Ramos (cell line): ENCODE results near the gene LTBP1.

Experiments used
- in situ Hi-C: fragments of 300-500 bp; cut with MboI; formaldehyde crosslinking; loops from one replicate; pipeline ENCODE4 v1.14.3; 2022; ENCODE audit warnings: low sequenced_read_pairs; ENCODE audit not compliant: unreplicated experiment

LTBP1 gene

DNA sequence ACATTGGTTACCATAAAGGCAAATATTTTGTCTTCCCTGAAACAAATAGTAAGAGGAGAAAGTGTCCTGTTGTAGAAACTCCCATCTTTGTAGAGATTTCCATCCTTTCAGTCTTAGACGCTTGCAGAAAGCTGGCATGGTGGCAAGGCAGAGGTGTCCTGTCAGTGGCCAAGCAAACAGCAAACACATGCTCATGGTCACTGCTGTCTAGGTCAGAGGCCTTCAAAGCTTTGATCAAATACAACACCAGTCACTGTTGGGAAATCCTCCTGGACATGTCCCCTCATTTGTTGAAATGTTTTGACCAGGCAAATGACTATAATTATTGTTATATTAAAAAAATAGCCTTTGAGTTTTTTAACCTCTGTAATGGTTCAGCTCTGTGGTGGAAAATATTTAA lies 55.1 kb downstream of the LTBP1 start:
- in situ Hi-C loops, result no loop called here

GRCh38 chr2:33002863-33003262 lies 56.1 kb downstream of the LTBP1 start:
- in situ Hi-C loops, result no loop called here

- in situ Hi-C loops, result no loop called here
These were observed 58.3 kb downstream of the LTBP1 start for GRCh38 chr2:33005057-33005456.

DNA sequence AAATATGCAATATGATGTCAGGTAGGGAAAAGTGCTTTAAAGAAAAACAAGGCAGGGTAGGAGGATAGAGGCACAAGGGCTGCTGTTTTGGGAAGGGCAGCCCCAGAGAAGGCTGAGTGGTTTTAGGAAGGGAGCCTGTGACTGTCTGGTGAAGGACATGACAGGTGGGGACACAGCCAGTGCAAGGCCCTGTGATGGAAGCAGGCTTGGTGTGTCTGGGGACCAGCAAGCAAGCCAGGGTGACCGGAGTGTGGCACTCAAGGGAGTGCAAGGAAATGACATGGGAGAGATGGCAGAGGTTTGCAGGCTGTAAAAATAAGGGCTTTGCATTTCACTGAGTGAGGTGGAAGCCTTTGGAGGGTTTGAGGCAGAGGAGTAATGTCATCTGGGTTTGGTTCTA lies 62.0 kb downstream of the LTBP1 start:
- in situ Hi-C loops, result no loop called here

- in situ Hi-C loops, result no loop called here
These were observed 62.5 kb downstream of the LTBP1 start for GRCh38 chr2:33009249-33009648.

- in situ Hi-C loops, result no loop called here
These were observed 64.6 kb downstream of the LTBP1 start for GRCh38 chr2:33011373-33011772.

- in situ Hi-C loops, result no loop called here
These were observed 65.2 kb downstream of the LTBP1 start for GRCh38 chr2:33011941-33012340.

- in situ Hi-C loops, result no loop called here
These were observed 66.9 kb downstream of the LTBP1 start for GRCh38 chr2:33013684-33014110.

DNA sequence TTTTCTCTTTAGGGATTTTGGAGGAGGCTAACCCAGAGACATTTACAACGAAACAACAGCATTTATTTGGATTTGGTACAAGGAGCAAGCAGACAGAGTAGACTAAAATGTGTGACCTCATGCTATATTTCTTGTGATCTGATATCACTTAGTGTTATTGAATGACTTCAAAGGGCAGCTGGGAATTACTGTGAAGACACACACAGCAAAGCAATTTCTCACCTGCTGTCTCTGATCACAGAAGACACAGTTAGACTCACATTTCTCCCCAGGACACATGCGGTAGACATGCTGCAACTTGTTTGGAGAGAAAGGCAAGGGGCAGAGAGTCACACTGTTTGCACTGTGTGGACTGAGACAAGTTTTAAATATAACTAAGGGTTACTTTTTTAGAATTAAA lies 67.5 kb downstream of the LTBP1 start:
- in situ Hi-C loops, result no loop called here

DNA sequence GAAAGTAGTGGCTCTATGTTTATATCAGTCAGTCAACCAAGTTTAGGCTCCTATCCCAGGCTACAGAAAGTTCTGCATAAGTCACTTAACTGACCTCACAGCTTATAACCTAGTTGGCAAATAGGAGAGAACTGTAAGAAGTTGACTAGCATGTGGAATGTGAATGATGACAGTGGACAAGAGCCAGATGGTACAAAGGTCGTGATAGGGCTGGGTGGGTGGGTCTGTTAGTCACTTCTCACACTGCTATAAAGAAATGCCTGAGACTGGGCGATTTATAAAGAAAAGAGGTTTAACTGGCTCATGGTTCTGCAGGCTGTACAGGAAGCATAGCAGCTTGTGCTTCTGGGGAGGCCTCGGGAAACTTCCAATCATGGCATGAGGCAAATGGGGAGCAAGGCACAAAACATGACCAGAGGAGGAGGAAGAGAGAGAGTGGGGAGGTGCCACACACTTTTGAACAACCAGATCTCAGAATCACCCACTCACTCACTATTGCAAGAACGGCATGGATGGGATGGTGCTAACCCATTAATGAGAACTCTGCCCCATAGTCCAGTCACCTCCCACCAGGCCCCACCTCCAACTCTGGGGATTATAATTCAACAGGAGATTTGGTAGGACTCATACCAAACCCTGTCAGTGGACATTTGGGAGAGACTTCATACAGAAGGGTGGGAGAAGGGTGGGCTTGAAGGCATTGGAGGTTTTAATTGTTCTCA lies 68.8 kb downstream of the LTBP1 start:
- in situ Hi-C loops, result no loop called here

- in situ Hi-C loops, result no loop called here
These were observed 71.5 kb downstream of the LTBP1 start for GRCh38 chr2:33018271-33018670.

- in situ Hi-C loops, result no loop called here
These were observed 73.0 kb downstream of the LTBP1 start for GRCh38 chr2:33019796-33020195.

DNA sequence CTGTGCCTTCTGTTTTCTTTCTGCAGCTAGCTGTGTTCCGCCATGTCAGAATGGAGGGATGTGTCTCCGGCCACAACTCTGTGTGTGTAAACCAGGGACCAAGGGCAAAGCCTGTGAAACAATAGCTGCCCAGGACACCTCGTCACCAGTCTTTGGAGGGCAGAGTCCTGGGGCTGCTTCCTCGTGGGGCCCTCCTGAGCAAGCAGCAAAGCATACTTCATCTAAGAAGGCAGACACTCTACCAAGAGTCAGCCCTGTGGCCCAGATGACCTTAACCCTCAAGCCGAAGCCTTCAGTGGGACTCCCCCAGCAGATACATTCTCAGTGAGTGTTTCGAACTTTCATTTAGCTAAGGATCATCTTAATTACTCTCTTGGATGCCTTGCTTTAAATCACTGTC lies 74.1 kb downstream of the LTBP1 start:
- in situ Hi-C loops, result no loop called here

GRCh38 chr2:33021542-33022227 lies 74.9 kb downstream of the LTBP1 start:
- in situ Hi-C loops, result no loop called here

DNA sequence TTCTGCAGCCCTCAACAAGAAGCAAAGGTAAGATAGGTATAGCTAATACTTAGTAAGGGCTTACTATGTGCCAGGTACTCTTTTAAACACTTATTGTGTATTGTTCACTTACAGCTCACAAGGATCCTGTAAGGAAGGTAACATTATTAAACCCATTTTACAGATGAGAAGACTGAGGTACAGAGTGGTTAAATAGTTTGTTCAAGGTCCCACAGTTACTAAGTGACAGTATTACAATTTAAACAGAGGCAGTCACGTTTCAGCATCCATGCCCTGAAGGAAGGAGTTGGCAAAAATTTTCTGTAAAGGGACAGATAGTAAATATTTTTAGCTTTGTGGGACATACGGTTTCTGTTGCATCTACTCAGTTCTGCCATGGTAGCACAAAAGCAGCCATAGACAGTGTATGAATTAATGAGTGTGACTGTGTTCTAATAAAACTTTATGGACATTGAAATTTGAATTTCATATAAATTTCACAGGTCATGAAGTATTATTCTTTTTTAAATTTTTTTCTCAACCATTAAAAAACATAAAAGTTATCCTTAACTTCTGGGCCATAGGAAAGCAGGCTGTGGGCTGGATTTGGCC lies 75.7 kb downstream of the LTBP1 start:
- in situ Hi-C loops, result no loop called here

DNA sequence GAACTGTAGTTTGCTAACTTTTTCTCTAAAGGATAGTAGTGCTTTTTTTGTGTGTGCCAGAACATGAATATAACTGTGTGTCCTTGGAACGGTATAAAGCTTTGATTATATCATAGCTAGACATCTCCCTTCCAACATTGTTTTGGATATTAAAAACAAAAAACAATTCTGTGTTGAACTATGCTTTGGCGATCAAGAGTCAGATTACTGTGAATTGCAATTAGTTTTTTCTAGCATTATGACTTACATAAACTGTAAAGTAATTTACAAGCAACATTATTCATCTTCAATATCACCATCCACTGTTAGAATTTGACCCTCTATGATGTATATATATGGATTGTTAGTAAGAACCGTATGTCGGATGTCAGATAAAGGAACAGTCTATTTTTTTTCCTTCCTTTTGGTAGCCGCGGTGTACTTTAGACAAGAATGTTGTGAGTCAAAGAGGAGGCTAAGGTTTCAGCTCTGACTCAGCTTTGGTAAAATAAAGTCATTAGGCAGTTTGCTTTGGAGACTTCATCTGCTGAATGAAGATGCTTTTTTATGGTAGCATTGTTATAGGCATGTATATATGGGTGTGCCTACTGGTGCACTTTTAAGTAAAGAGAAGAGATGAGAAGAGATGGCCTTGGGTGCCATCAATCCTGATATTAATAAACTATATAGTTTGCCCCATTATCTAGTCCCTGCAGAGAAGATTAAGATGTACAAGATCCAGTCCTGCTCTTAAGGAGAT lies 76.4 kb downstream of the LTBP1 start:
- in situ Hi-C loops, result no loop called here

DNA sequence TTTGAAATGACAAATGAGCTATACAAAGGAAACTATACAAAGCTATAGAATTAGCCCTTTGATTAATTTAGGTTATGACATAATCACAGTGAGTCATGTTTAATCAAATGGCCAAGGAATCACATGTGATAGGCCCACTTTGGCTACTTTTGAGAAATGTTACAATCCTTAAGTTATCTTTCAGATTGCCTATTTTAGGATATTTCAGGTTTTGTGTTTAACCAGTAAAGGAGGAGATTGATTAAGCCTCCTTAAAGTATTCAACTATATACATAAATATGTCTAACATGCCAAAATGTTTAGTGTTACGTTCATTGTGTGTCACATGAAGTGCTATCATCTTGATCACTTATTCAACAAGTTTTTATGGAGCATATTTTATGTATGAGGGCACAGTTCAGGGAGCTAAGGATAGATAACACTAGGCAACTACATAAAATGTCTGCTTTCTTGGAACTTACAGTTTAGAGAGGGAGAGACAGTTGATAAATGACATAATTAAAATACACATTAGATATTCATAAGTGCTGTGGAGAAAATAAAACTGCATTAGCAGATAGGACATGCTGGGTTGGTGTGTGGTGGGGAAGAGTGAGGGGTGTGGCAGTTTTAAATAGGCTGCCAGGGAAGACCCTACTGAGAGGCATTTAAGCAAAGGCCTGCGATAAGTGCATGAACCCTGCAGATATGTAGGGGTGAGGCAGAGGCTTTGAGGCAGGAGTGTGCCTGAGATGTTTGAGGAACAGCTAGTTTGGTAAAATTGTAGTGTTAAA lies 77.2 kb downstream of the LTBP1 start:
- in situ Hi-C loops, result no loop called here

DNA sequence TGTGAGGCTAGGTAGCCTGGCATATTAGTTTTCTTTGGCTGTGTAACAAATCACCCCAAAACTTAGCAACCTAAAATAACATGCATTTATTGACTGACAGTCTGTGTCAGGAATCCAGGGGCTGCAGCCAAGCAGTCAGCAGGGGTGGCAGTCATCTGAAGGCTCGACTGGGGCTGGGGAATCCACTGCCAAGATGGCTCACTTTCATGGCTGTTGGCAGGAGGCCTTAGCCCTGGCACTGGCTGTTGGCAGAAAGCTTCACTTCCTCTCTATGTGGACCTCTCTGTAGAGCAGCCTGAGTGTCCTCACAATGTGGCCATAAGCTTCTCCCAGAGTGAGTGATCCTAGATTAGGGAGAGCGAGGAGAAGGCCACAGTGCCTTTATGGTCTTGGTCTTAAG lies 78.0 kb downstream of the LTBP1 start:
- in situ Hi-C loops, result no loop called here

DNA sequence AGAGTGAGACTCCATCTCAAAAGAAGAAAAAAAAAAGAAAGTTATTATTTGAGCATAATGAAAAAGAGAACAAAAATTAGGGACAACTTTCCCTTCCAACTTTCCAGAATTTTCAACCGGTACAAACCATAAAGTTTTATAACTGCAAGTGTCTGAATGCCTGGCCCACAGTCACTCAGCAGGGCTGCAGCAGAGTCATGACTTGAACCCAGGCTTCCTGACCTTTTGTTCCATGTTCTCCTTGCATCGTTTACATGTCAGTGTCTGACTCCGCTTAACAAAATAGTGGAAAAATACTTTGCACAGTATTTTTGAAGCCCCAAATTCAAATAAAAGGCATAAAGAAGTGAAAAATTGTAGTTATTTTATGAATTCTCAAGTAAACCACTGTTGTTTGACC lies 82.7 kb downstream of the LTBP1 start:
- in situ Hi-C loops, result no loop called here

DNA sequence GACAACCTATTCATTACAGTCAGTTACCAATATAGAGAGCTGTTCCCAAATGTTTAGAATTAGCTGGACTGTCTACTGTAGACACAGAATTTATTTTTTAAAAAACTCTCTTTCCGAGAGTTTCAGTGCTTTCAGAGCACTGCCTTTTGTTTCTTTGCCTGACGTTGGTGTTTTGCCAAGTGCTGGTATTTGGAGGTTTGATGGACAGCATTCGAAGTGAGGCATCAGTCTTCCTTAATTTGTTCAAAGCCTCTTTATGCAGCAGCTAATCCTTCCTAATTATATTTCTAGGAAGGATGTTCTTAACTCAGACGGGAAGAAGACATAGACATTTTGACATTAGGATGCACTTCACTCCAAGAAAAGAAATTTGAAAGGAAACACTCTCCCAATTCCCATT lies 83.2 kb downstream of the LTBP1 start:
- in situ Hi-C loops, result no loop called here
